ENCODE results near the gene BRMS1.

DNA sequence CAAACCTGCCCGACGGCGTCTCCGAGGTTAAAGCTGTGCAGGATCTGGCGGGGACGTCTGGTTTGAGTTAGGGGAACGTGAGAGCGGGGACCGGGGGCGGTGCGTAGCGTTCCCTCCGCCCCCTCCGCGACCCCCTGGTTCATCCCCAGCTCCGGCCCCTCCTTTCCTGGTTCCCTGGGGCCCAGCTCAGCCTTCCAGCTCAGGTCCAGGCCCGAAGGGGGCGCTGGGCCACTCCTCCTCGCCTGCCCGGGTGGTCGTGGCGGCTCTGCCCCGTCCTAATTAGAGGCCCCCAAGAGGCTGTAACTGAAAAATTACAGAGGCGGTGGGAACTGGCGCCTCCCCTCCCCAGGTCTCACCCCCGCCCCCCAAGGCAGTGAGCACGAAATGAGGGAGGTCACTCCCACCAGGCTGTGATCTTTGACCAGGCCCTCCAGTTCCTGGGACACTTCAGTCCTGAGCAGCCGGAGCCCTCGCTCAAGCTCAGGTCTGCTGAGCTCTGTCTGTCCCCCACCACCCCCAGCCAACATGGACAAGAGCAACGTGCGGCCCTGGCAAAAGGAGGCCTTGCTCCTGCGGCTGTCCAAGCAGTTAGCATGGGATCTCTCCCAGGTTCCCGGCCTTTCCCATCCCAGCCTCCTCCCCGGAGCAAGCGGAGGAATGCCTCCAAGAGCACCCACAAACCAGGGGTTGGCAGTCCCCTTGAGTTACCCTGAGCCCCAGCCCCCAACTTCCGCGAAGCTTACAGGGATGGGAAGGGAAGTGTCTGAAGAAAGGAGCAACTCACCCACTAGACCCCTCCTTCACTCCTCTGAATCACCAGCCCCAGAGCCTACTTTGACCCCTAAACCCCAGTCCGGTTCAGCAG lies 31.4 kb downstream of the BRMS1 start:
- no peak for TF ChIP-seq CTCF (conservative IDR thresholded peaks at IDR 0.05; ENCODE audit: low read depth, low read length)
- no peak for TF ChIP-seq EZH2phosphoT487 (IDR thresholded peaks at IDR 0.05; ENCODE audit: borderline replicate concordance, low read length)
- no peak for TF ChIP-seq EZH2 (IDR thresholded peaks at IDR 0.05; ENCODE audit: low read length, unreplicated experiment)

All from PC-3 (cell line).